Measurements from ENCODE around the gene ZNF587.
"Not testable (repeated sequence)": the region's sequence is repeated elsewhere in the genome, so short reads cannot be mapped to it uniquely, and the experiment has no call there.

Gene ZNF587

DNA sequence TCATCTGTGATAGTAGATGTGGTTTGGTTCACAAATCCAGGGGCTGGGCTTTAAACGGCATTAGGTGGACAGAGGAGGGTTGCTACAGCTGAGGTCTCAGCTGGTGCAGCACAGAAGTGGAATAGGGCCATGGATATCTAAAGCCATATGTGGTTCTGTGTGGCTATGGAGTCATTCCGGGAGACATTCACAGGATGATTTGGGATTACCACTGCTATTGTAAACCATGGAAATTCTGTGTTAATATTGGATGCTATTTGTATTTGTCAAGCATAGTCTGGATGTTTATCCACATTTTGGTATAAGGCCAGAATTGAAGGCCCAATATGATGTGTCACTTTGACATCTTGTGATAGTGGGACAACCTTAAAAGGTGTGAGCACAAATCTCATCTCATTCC, 26.5 kb upstream of the ZNF587 start:
- not testable (repeated sequence) for DNase-seq

- not testable (repeated sequence) for DNase-seq
Measured at GRCh38 chr19:57823608-57824007, 26.1 kb upstream of the ZNF587 start.

GRCh38 chr19:57825511-57825910, 24.1 kb upstream of the ZNF587 start:
- no peak for DNase-seq

DNA sequence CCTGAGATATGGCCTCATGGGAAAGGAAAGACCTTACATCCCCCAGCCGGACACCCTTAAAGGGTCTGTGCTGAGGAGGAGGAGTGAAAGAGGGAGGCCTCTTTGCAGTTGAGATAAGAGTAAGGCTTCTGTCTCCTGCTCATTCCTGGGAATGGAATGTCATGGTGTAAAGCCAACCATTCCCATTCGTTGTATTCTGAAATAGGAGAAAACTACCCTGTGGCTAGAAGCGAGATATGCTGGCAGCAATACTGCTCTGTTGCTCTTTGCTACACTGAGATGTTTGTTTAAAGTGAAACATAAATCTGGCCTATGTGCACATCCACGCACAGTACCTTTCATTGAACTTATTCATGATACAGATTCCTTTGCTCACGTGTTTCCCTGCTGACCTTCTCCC, 20.3 kb upstream of the ZNF587 start:
- no peak for DNase-seq

- no peak for DNase-seq
Measured at GRCh38 chr19:57830071-57830602, 19.5 kb upstream of the ZNF587 start, which contains the start of gene ZNF587B. Gene ZNF587B, plus strand, starts transcription at chr19:57830299. Its CDS starts 230 bp downstream, at chr19:57830529.

- not testable (repeated sequence) for DNase-seq
Measured at GRCh38 chr19:57836991-57837390, 12.7 kb upstream of the ZNF587 start.

DNA sequence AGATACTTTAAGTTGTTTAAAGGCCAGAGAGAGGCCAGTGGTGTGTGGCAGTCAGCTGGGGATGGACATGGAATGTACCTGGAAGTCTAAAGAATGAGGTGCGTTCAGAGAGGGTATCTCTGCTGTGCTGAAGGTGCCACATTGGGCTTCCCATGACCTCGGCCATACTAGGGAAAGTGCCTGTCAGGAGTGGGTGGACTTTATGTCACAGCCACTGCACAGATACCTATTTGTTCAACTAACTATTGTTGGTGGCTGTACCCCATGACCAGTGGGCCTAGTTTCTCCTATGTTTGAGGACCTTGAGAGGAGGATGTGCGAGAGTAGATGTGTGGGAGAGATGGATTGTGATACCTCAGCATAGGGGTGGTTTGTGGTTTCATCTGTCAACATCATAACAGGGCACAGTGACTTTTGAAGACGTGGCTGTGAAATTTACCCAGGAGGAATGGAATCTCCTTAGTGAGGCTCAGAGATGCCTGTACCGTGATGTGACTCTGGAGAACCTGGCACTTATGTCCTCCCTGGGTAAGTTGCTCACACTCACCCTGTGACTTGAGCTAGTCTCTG, 11.0 kb upstream of the ZNF587 start:
- DNase-seq, result not testable (repeated sequence)

DNA sequence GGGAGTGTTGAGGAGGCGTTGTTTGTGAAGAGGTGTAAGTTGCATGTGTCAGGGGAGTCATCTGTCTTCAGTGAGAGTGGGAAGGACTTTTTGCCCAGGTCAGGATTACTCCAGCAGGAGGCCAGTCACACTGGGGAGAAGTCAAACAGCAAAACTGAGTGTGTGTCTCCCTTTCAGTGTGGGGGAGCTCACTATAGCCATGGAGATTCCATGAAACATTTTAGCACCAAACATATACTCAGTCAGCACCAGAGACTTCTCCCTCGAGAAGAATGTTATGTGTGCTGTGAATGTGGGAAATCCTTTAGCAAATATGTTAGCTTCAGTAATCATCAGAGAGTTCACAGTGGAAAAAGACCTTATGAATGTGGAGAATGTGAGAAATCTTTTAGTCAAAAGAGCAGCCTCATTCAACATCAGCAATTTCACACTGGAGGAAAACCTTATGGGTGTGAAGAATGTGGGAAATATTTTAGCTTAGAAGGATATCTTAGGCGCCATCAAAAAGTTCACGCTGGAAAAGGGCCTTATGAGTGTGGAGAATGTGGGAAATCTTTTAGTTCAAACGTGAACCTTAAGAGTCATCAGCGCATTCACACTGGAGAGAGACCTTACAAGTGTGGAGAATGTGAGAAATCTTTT, 8.4 kb upstream of the ZNF587 start:
- DNase-seq, result no peak

DNA sequence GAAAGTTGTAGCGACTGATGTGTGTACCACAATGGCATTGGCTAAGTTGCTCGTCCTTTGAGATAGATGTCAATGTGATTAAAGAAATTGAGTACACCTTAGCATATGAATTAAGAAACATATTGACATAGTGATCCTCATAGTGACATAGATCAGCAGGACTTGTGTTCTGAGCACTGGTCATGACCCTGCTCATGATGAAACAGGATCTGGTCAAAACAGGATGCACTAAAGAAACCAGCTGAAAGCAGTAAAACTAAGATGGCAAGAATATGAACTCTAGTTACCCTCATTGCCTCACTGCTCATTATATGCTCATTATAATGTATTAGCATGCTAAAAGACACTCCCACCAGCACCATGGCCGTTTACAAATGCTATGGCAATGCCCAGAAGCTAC, 2.5 kb upstream of the ZNF587 start:
- peak in 1 of 2 donors; percentile 30 for DNase-seq

DNA sequence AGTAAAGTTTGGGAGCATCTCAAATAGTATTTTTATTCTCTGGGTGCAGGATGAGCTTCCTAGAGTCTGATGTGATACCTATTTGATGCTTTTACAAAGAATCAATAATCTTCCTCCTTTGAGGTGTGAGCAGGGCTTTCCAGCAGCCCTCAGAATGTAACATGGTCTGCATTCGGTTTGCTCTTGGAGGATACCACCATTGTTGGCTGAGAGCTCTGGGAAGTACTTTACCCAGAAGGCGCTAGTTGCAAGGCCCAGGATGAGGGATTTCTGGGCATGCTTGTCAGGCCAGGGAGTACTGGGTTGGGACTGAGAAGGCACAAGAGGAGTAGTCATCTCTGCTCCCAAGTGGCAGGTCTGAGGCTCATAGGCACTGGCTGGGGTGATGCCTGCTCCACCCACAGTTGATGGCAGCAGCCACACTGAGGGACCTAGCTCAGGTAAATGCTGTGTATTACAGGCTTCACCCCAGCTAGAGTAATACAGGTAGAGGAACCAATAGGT, 445 bp upstream of the ZNF587 start:
- not testable (repeated sequence) for DNase-seq

GRCh38 chr19:57850553-57851017, 926 bp downstream of the ZNF587 start:
- no peak for DNase-seq

GRCh38 chr19:57851812-57852603, 2.3 kb downstream of the ZNF587 start:
- DNase-seq, result not testable (repeated sequence)

- not testable (repeated sequence) for DNase-seq
Measured at GRCh38 chr19:57854117-57854516, 4.5 kb downstream of the ZNF587 start.

DNA sequence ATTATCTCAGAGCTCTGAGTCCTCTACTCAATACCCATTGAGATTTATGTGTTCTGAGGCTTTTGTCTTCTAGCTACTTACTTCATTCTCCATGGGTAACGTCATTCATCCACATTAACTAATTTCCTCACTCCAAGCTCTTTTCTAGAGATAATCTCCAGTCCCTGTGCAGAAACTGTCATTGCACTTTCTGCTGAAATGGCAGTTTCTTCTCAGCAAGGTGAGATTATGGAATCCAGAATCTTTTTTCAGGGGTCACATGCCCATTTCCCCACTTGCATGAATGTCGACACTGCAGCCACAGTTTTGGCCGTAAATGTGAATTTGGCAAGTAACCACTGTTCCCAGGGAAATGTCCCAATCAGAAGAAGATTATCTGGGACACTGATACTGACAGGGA, 12.7 kb downstream of the ZNF587 start:
- not testable (repeated sequence) for DNase-seq

DNA sequence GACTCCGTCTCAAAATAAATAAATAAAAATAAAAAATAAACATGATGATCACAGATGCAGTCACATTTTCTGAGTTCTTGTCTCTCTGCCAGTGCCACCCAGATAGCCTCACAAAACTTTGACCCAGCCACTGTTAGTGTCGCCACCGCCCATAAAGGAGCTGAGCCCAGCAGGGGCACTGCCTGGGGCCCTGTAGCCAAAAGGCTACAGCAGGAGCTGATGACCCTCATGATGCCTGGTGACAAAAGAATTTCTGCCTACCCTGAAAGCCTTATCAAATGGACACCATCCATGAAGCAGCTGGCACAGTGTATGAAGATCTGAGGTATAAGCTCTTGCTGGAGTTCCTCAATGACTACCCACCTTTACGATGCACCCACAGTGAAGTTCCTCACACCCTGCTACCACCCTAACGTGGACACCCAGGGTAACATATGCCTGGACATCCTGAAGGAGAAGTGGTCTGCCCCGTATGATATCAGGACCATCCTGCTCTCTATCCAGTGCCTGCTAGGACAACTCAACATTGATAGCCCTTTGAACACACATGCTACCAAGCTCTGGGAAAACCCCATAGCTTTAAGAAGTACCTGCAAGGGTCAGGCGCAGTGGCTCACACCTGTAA, 18.3 kb downstream of the ZNF587 start:
- DNase-seq, result no peak

DNA sequence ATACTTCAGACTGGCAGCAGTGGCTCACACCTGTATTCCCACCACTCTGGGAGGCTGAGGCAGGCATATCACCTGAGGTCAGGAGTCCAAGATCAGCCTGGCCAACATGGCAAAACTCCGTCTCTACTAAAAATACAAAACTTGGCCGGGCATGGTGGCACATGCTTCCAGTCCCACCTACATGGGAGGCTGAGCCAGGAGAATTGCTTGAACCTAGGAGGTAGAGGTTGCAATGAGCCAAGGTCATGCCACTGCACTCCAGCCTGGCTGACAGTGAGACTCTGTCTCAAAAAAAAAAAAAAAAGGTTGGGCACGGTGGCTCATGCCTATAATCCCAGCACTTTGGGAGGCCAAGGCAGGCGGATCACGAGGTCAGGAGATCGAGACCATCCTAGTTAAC, 20.0 kb downstream of the ZNF587 start:
- DNase-seq, result not testable (repeated sequence)

GRCh38 chr19:57870225-57870624, 20.6 kb downstream of the ZNF587 start:
- no peak for DNase-seq

DNA sequence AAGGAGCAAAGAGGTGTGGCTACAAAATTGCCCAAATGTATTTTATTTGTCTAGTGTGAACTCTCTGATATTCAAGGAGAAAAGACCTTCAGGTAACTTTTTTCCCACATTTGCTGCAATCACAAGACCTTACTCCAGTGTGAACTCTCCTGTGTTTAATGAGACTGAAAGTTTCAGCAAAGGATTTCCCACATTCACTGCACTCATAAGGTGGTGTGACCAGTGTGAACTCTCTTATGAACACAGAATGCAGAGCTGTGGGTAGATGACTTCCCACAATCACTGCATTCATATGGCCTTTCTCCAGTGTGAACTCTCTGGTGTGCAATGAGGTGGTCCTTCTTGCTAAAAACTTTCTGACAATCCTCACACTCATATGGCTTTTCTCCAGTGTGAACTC, 22.8 kb downstream of the ZNF587 start:
- DNase-seq, result no peak

DNA sequence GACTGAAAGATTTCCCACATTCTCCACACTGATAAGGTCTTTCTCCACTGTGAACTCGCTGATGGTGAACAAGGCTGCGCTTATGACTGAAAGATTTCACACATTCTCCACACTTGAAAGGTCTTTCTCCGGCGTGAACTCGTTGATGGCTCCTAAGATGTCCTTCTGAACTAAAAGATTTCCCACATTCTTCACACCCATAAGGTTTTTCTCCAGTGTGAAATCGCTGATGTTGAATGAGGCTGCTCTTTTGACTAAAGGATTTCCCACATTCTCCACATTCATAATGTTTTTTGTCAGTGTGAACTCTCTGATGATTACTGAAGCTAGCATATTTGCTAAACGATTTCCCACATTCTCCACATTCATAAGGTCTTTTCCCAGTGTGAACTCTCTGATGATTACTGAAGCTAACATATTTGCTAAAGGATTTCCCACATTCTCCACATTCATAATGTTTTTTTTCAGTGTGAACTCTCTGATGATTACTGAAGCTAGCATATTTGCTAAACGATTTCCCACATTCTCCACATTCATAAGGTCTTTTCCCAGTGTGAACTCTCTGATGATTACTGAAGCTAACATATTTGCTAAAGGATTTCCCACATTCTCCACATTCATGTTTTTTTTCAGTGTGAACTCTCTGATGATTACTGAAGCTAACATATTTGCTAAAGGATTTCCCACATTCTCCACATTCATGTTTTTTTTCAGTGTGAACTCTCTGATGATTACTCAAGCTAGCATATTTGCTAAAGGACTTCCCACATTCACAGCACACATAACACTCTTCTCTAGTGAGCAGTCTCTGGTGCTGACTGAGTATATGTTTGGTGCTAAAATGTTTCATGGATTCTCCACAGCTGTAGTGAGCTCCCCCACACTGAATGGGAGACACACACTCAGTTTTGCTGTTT, 24.5 kb downstream of the ZNF587 start:
- DNase-seq, result not testable (repeated sequence)

- no peak for DNase-seq
Measured at GRCh38 chr19:57886046-57886445, 36.4 kb downstream of the ZNF587 start.

DNA sequence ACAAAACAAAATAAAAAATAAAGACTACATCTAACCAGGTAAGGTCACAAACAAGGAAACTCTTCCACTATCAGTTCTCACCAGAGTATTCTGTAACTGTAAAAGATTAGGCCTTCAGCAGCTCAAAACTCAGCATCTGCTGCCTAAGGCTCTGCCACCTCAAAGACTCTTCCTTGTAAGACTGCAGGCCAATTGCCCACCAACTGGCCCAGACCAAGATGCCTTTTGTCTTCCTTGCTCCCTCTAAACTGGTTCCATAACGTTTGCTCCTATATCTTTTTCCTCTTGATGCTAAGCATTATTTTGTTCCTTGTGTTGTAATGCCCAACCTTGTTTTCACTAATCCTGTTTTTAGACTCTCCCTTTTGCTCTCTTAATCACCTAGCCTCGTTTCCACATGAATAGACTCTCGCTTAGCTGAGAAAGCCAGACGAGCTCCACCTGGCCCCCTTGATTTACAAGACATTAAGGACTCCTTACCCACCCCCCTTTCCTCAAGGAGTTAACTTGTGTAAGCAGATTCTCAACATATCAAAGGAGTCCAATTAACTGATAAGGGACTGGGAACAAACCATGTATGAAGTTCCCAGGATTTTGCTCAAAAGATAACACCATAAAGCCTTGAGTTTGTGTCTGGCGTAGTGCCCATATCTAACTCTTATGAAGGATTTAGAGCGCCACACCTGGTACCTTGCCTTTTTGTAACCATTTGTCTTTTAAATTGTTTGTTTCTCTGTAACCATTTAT, 37.7 kb downstream of the ZNF587 start:
- DNase-seq, result no peak
